Peyer's patch (tissue), 4 donors: ENCODE data around the gene HDAC4. TPM values are rescaled to one million over a fixed set of nuclear protein-coding genes. Genes with fewer than 3 reads are reported as not detected.

Experiments used
- DNase-seq, 3 donors: peaks; one replicate each; pipeline ENCODE4 v3.0.0-alpha.2; 2017 to 2019
- H3K27ac ChIP-seq, 4 donors: fragments of 200-600 bp; sonication (generic); one replicate each; pipeline ENCODE4 v1.5.1; 2016 to 2019
- H3K27me3 ChIP-seq, 2 donors: fragments of 200-600 bp; sonication (generic); one replicate each; pipeline ENCODE4 v1.5.1; 2019
- H3K36me3 ChIP-seq, 3 donors: fragments of 200-600 bp; sonication (generic); one replicate each; pipeline ENCODE4 v1.5.1; 2016 to 2019
- H3K4me1 ChIP-seq, 4 donors: fragments of 200-600 bp; sonication (generic); one replicate each; pipeline ENCODE4 v1.5.1; 2016 to 2019
- H3K4me3 ChIP-seq, 4 donors: fragments of 200-600 bp; sonication (generic); 1 replicate in 3 of 4; 2 replicates in 1 of 4; pipeline ENCODE4 v1.5.1; 2016 to 2019; ENCODE audit warnings: mild to moderate bottlenecking in 1 of 4
- H3K9me3 ChIP-seq, 4 donors: fragments of 200-600 bp; sonication (generic); one replicate each; pipeline ENCODE4 v1.5.1; 2016 to 2019; ENCODE audit warnings: mild to moderate bottlenecking in 1 of 4
- CTCF ChIP-seq, 6 experiments: fragments of 450-650 bp in 4 of 6; fragments of 200-600 bp in 2 of 6; sonication (generic) in 1 of 6; IDR thresholded peaks; one replicate each; pipeline ENCODE4 v1.5.1; 2017 to 2019; ENCODE audit warnings: antibody characterized with exemption in 6 of 6, mild to moderate bottlenecking in 3 of 6, moderate library complexity in 1 of 6
- POLR2A ChIP-seq, 2 donors: fragments of 450-650 bp; IDR thresholded peaks; one replicate each; pipeline ENCODE4 v1.5.1; 2017; ENCODE audit warnings: antibody characterized with exemption in 2 of 2, mild to moderate bottlenecking in 2 of 2, moderate library complexity in 2 of 2
- total RNA-seq, 4 donors: library from RNA; depleted of rRNA; stranded (reverse); fragments of >200 nt; gene quantifications; one replicate each; pipeline ENCODE4 v1.1.0, GENCODE V29; 2016

HDAC4 gene
- total RNA-seq, 4 donors from 2014 or later = 28.9 to 198 (median 102) TPM

GRCh38 chr2:239132786-239133185 lies 268.0 kb downstream of the HDAC4 start:
- Histone ChIP-seq H3K4me1 (no peaks in the 10 kb centered on the region), H3K36me3 (peaks cover 0 to 77% (median 0%) of the 10 kb centered on the region in 3 donors), H3K4me3 (no peak overlapping the region), H3K27ac (no peak overlapping the region), H3K27me3 (no peaks in the 10 kb centered on the region), H3K9me3 (no peaks in the 10 kb centered on the region)
- no peak for DNase-seq
- no peak for TF ChIP-seq CTCF (IDR thresholded peaks at IDR 0.05)
- TF ChIP-seq POLR2A (IDR thresholded peaks at IDR 0.05) = no peak

- H3K4me1 ChIP-seq = no peaks in the 10 kb centered on the region
- no peak overlapping the region for H3K27ac ChIP-seq
- H3K4me3 ChIP-seq = no peak overlapping the region
- H3K9me3 ChIP-seq = no peaks in the 10 kb centered on the region
- no peak for TF ChIP-seq CTCF (IDR thresholded peaks at IDR 0.05)
- TF ChIP-seq POLR2A (IDR thresholded peaks at IDR 0.05) = no peak
- H3K27me3 ChIP-seq = no peaks in the 10 kb centered on the region
- no peak for DNase-seq
- H3K36me3 ChIP-seq = peaks cover 0 to 78% (median 0%) of the 10 kb centered on the region in 3 donors
These were observed 268.6 kb downstream of the HDAC4 start for GRCh38 chr2:239132156-239132709.

- peaks cover 0 to 80% (median 0%) of the 10 kb centered on the region in 3 donors for H3K36me3 ChIP-seq
- no peak for DNase-seq
- TF ChIP-seq POLR2A (IDR thresholded peaks at IDR 0.05) (no peak), CTCF (IDR thresholded peaks at IDR 0.05) (no peak)
These were observed 269.3 kb downstream of the HDAC4 start for GRCh38 chr2:239131521-239131920.

GRCh38 chr2:239130786-239131325 lies 270.0 kb downstream of the HDAC4 start:
- TF ChIP-seq CTCF (IDR thresholded peaks at IDR 0.05) (no peak), POLR2A (IDR thresholded peaks at IDR 0.05) (no peak)
- Histone ChIP-seq H3K4me1 (no peaks in the 10 kb centered on the region), H3K27ac (no peak overlapping the region), H3K36me3 (peaks cover 0 to 81% (median 0%) of the 10 kb centered on the region in 3 donors), H3K27me3 (no peaks in the 10 kb centered on the region), H3K4me3 (no peak overlapping the region), H3K9me3 (no peaks in the 10 kb centered on the region)
- DNase-seq = no peak

More at GRCh38 chr2:239131521-239131920, 269.3 kb downstream of the HDAC4 start:
- no peaks in the 10 kb centered on the region for H3K9me3 ChIP-seq
- no peaks in the 10 kb centered on the region for H3K4me1 ChIP-seq
- no peak overlapping the region for H3K27ac ChIP-seq
- H3K4me3 ChIP-seq = no peak overlapping the region
- no peaks in the 10 kb centered on the region for H3K27me3 ChIP-seq

GRCh38 chr2:239130041-239130440 lies 270.8 kb downstream of the HDAC4 start:
- no peak for TF ChIP-seq POLR2A (IDR thresholded peaks at IDR 0.05)
- TF ChIP-seq CTCF (IDR thresholded peaks at IDR 0.05) = no peak
- peaks cover 0 to 83% (median 0%) of the 10 kb centered on the region in 3 donors for H3K36me3 ChIP-seq
- no peaks in the 10 kb centered on the region for H3K4me1 ChIP-seq
- DNase-seq = no peak
- H3K27me3 ChIP-seq = no peaks in the 10 kb centered on the region
- no peak overlapping the region for H3K4me3 ChIP-seq
- no peak overlapping the region for H3K27ac ChIP-seq
- H3K9me3 ChIP-seq = no peaks in the 10 kb centered on the region
